PC-9 (cell line): ENCODE results near the gene MIER1.

Source experiments
- CTCF ChIP-seq: fragments of 200-600 bp; sonication (generic); conservative IDR thresholded peaks from 2 replicates; pipeline ENCODE4 v1.6.1; 2017; ENCODE audit warnings: mixed run types, antibody characterized with exemption, mild to moderate bottlenecking, moderate library complexity
- EZH2 ChIP-seq: fragments of 200-600 bp; sonication (generic); IDR thresholded peaks from 2 replicates; pipeline ENCODE4 v1.8.0; 2017; ENCODE audit warnings: antibody characterized with exemption, low read depth

GRCh38 chr1:66917476-66917875 lies 7.3 kb upstream of the MIER1 start:
- TF ChIP-seq CTCF (no peak), EZH2 (no peak)
